ENCODE results near the gene MIDN. TPM values are rescaled to one million over a fixed set of nuclear protein-coding genes. Genes with fewer than 3 reads are reported as not detected.
A peak's percentile ranks its signal among the peaks of the same experiment; 100 is the strongest.
"Not testable (repeated sequence)": the region's sequence is repeated elsewhere in the genome, so short reads cannot be mapped to it uniquely, and the experiment has no call there.

Gene MIDN
- total RNA-seq, 2 donors from 2014 or later, result 85.9 to 88.3 TPM

GRCh38 chr19:1243768-1244692 lies 4.4 kb upstream of the MIDN start:
- Mint-ChIP-seq H3K27ac (peak overlapping the region; percentile 47 to 82), H3K9me3 (no peaks in the 10 kb centered on the region), H3K4me3 (peak overlapping the region; percentile 73), H3K4me1 (ENCODE audit: low read depth in 2 of 2) (peaks cover 11% of the 10 kb centered on the region in 2 donors), H3K36me3 (no peaks in the 10 kb centered on the region), H3K27me3 (peaks cover under 1 to 3% of the 10 kb centered on the region in 2 donors)
- ATAC-seq (peak; percentile 47 to 51), DNase-seq (ENCODE audit: low spot score) (peak; percentile 87)

- H3K36me3 Mint-ChIP-seq, result no peaks in the 10 kb centered on the region
- no peak for ATAC-seq
- peak overlapping the region; percentile 73 for H3K4me3 Mint-ChIP-seq
- peak overlapping the region; percentile 47 to 82 for H3K27ac Mint-ChIP-seq
- H3K27me3 Mint-ChIP-seq, result no peaks in the 10 kb centered on the region
- H3K9me3 Mint-ChIP-seq, result no peaks in the 10 kb centered on the region
- H3K4me1 Mint-ChIP-seq (ENCODE audit: low read depth in 2 of 2), result peaks cover 6 to 8% of the 10 kb centered on the region in 2 donors
- DNase-seq (ENCODE audit: low spot score), result no peak
Measured at GRCh38 chr19:1244693-1245451, 3.5 kb upstream of the MIDN start.

- Mint-ChIP-seq H3K36me3 (no peaks in the 10 kb centered on the region), H3K4me1 (ENCODE audit: low read depth in 2 of 2) (peaks cover 6 to 8% of the 10 kb centered on the region in 2 donors)
- ATAC-seq, result no peak
Measured at GRCh38 chr19:1245494-1246264, 2.7 kb upstream of the MIDN start.

GRCh38 chr19:1246265-1247087 lies 1.9 kb upstream of the MIDN start:
- H3K9me3 Mint-ChIP-seq; H3K27me3 Mint-ChIP-seq; H3K4me3 Mint-ChIP-seq; ATAC-seq; DNase-seq (ENCODE audit: low spot score); H3K36me3 Mint-ChIP-seq; H3K27ac Mint-ChIP-seq; H3K4me1 Mint-ChIP-seq (ENCODE audit: low read depth in 2 of 2): not testable (repeated sequence)

More at GRCh38 chr19:1245494-1246264, 2.7 kb upstream of the MIDN start:
- H3K27me3 Mint-ChIP-seq, result no peaks in the 10 kb centered on the region
- no peak for DNase-seq (ENCODE audit: low spot score)
- H3K4me3 Mint-ChIP-seq, result no peak overlapping the region
- H3K9me3 Mint-ChIP-seq, result no peaks in the 10 kb centered on the region
- H3K27ac Mint-ChIP-seq, result no peak overlapping the region

- no peaks in the 10 kb centered on the region for H3K27me3 Mint-ChIP-seq
- no peak overlapping the region for H3K4me3 Mint-ChIP-seq
- no peak for DNase-seq (ENCODE audit: low spot score)
- H3K4me1 Mint-ChIP-seq (ENCODE audit: low read depth in 2 of 2), result peaks cover 0 to 9% of the 10 kb centered on the region in 2 donors
- no peak for ATAC-seq
- no peak overlapping the region for H3K27ac Mint-ChIP-seq
- H3K36me3 Mint-ChIP-seq, result no peaks in the 10 kb centered on the region
- no peaks in the 10 kb centered on the region for H3K9me3 Mint-ChIP-seq
Measured at GRCh38 chr19:1247748-1248138, 640 bp upstream of the MIDN start.

- no peaks in the 10 kb centered on the region for H3K9me3 Mint-ChIP-seq
- peak; percentile 57 to 68 for ATAC-seq
- no peaks in the 10 kb centered on the region for H3K27me3 Mint-ChIP-seq
- DNase-seq (ENCODE audit: low spot score), result peak; percentile 90
- peaks cover 4 to 12% of the 10 kb centered on the region in 2 donors for H3K4me1 Mint-ChIP-seq (ENCODE audit: low read depth in 2 of 2)
- H3K4me3 Mint-ChIP-seq, result peak overlapping the region; percentile 70
- no peaks in the 10 kb centered on the region for H3K36me3 Mint-ChIP-seq
- peak overlapping the region; percentile 29 to 56 for H3K27ac Mint-ChIP-seq
Measured at GRCh38 chr19:1248786-1249297, 459 bp downstream of the MIDN start.

- H3K36me3 Mint-ChIP-seq, result no peaks in the 10 kb centered on the region
- ATAC-seq (peak; percentile 73 to 80), DNase-seq (ENCODE audit: low spot score) (peak; percentile 96)
- peak overlapping the region; percentile 83 for H3K4me3 Mint-ChIP-seq
- peak overlapping the region in 1 of 2 donors; percentile 53 for H3K27ac Mint-ChIP-seq
- H3K4me1 Mint-ChIP-seq (ENCODE audit: low read depth in 2 of 2), result peaks cover 4 to 12% of the 10 kb centered on the region in 2 donors
- H3K9me3 Mint-ChIP-seq, result no peaks in the 10 kb centered on the region
- H3K27me3 Mint-ChIP-seq, result no peaks in the 10 kb centered on the region
Measured at GRCh38 chr19:1249298-1249989, 1.1 kb downstream of the MIDN start.

- H3K27me3 Mint-ChIP-seq, result no peaks in the 10 kb centered on the region
- H3K27ac Mint-ChIP-seq, result peak overlapping the region in 1 of 2 donors; percentile 53
- peak overlapping the region; percentile 83 for H3K4me3 Mint-ChIP-seq
Measured at GRCh38 chr19:1249990-1250436, 1.6 kb downstream of the MIDN start.

GRCh38 chr19:1250437-1251260 lies 2.3 kb downstream of the MIDN start:
- no peak for DNase-seq (ENCODE audit: low spot score)
- Mint-ChIP-seq H3K36me3 (no peaks in the 10 kb centered on the region), H3K4me1 (ENCODE audit: low read depth in 2 of 2) (peaks cover 4 to 16% of the 10 kb centered on the region in 2 donors), H3K27ac (peak overlapping the region; percentile 80 to 92), H3K9me3 (no peaks in the 10 kb centered on the region), H3K27me3 (no peaks in the 10 kb centered on the region), H3K4me3 (peak overlapping the region; percentile 84)
- ATAC-seq, result no peak

More at GRCh38 chr19:1249990-1250436, 1.6 kb downstream of the MIDN start:
- ATAC-seq, result no peak
- Mint-ChIP-seq H3K36me3 (no peaks in the 10 kb centered on the region), H3K4me1 (ENCODE audit: low read depth in 2 of 2) (peaks cover 4 to 13% of the 10 kb centered on the region in 2 donors), H3K9me3 (no peaks in the 10 kb centered on the region)
- no peak for DNase-seq (ENCODE audit: low spot score)

- Mint-ChIP-seq H3K4me3 (peak overlapping the region; percentile 84), H3K27me3 (no peaks in the 10 kb centered on the region), H3K9me3 (no peaks in the 10 kb centered on the region), H3K4me1 (ENCODE audit: low read depth in 2 of 2) (peaks cover 4 to 16% of the 10 kb centered on the region in 2 donors), H3K36me3 (no peaks in the 10 kb centered on the region), H3K27ac (peak overlapping the region; percentile 80 to 92)
- DNase-seq (ENCODE audit: low spot score) (peak; percentile 82), ATAC-seq (no peak)
Measured at GRCh38 chr19:1251330-1252220, 3.2 kb downstream of the MIDN start.
